OCI-LY7 (cell line): ENCODE results near the gene ELP4. TPM values are rescaled to one million over a fixed set of nuclear protein-coding genes. Genes with fewer than 3 reads are reported as not detected.

ENCODE experiments used
- BruUV-seq: library from RNA; stranded (reverse); fragments of 400-500 nt; replicated peaks from 2 replicates; lab custom pipeline; 2021; lab: Mats Ljungman, UMichigan
- CTCF ChIA-PET: fragments of 300-600 bp; sonication (Branson Sonifier 250); formaldehyde crosslinking; loops from one replicate; lab custom pipeline; 2022; ENCODE audit warnings: antibody characterized with exemption; ENCODE audit not compliant: unreplicated experiment; lab: Charles Lee
- POLR2A ChIA-PET: fragments of 300-600 bp; sonication (Branson Sonifier 250); formaldehyde crosslinking; loops from one replicate; lab custom pipeline; 2022; ENCODE audit warnings: antibody characterized with exemption; lab: Charles Lee
- DNase-seq: peaks from one replicate; pipeline ENCODE4 v3.0.0-alpha.2; 2015; ENCODE audit warnings: low spot score
- H2AFZ ChIP-seq: fragments of 200-600 bp; sonication (generic), shearing (Covaris generic); 2 replicates; pipeline ENCODE4 v1.6.1; 2014; ENCODE audit warnings: mild to moderate bottlenecking, antibody characterized with exemption, low read length, moderate library complexity
- H3K27ac ChIP-seq: fragments of 200-600 bp; sonication (generic); 2 replicates; pipeline ENCODE4 v1.5.1; 2014; ENCODE audit warnings: mixed run types, low read depth, mild to moderate bottlenecking, moderate library complexity, low read length, inconsistent platforms; ENCODE audit not compliant: poor library complexity, severe bottlenecking
- H3K36me3 ChIP-seq: fragments of 200-600 bp; sonication (generic); 2 replicates; pipeline ENCODE4 v1.6.1; 2014; ENCODE audit warnings: mild to moderate bottlenecking, antibody characterized with exemption, low read length, moderate library complexity, mixed read lengths; ENCODE audit not compliant: insufficient read depth
- H3K4me1 ChIP-seq: fragments of 200-600 bp; sonication (generic); 2 replicates; pipeline ENCODE4 v1.5.1; 2014; ENCODE audit warnings: mild to moderate bottlenecking, low read length; ENCODE audit not compliant: insufficient read depth, poor library complexity, severe bottlenecking
- H3K4me2 ChIP-seq: fragments of 200-600 bp; sonication (generic); 2 replicates; pipeline ENCODE4 v1.6.1; 2014; ENCODE audit warnings: mild to moderate bottlenecking, low read length
- H3K4me3 ChIP-seq: fragments of 200-600 bp; sonication (generic); 2 replicates; pipeline ENCODE4 v1.5.1; 2014; ENCODE audit warnings: mild to moderate bottlenecking, low read depth, low read length; ENCODE audit not compliant: poor library complexity, severe bottlenecking
- H3K79me2 ChIP-seq: fragments of 200-600 bp; sonication (generic); 2 replicates; pipeline ENCODE4 v1.6.1; 2016; ENCODE audit warnings: low read depth, mild to moderate bottlenecking, low read length, moderate library complexity, mixed read lengths; ENCODE audit not compliant: insufficient read depth
- H3K9me2 ChIP-seq: fragments of 200-600 bp; sonication (generic); 2 replicates; pipeline ENCODE4 v1.6.1; 2016; ENCODE audit warnings: mild to moderate bottlenecking, low read length, mixed read lengths; ENCODE audit not compliant: insufficient read depth
- H3K9me3 ChIP-seq: fragments of 200-600 bp; sonication (generic); 2 replicates; pipeline ENCODE4 v1.6.1; 2014; ENCODE audit warnings: mild to moderate bottlenecking, mixed run types, low read length, mixed read lengths
- H4K20me1 ChIP-seq: fragments of 200-600 bp; sonication (generic); 2 replicates; pipeline ENCODE4 v1.6.1; 2014; ENCODE audit warnings: mild to moderate bottlenecking, antibody characterized with exemption, low read length, moderate library complexity, mixed read lengths; ENCODE audit not compliant: insufficient read depth
- CTCF ChIP-seq: fragments of 200-600 bp; sonication (generic); conservative IDR thresholded peaks from 2 replicates; pipeline ENCODE4 v1.5.1; 2014; ENCODE audit warnings: mild to moderate bottlenecking, antibody characterized with exemption, low read length, moderate library complexity, mixed read lengths
- EZH2phosphoT487 ChIP-seq: fragments of 200-600 bp; sonication (generic); IDR thresholded peaks from 2 replicates; pipeline ENCODE4 v1.6.1; 2018; ENCODE audit warnings: low read depth, borderline replicate concordance, mild to moderate bottlenecking, mixed run types, antibody characterized with exemption, low read length, moderate library complexity, mixed read lengths
- intact Hi-C: fragments of 100-400 bp; cut with micrococcal nuclease; formaldehyde crosslinking; loops from one replicate; pipeline ENCODE4 v1.10.0; 2022; ENCODE audit not compliant: unreplicated experiment
- total RNA-seq, 2 experiments: library from RNA; depleted of rRNA in 1 of 2; stranded (reverse); fragments of >200 nt in 1 of 2; shearing (Covaris generic) in 1 of 2; gene quantifications; 2 replicates each; pipeline ENCODE4 v1.2.3, GENCODE V29; 2014 to 2022

ELP4 gene
- total RNA-seq, 2 experiments from 2014 or later: 27.6 to 32.7 TPM

- Histone ChIP-seq H3K4me1 (no peaks in the 10 kb centered on the region), H2AFZ (no peak overlapping the region), H3K36me3 (no peaks in the 10 kb centered on the region), H3K27ac (no peak overlapping the region), H4K20me1 (no peaks in the 10 kb centered on the region), H3K9me2 (no peaks in the 10 kb centered on the region), H3K4me3 (no peak overlapping the region), H3K79me2 (no peaks in the 10 kb centered on the region), H3K9me3 (no peaks in the 10 kb centered on the region), H3K4me2 (no peak overlapping the region)
- ChIA-PET CTCF (no interaction called here), POLR2A (interaction anchor here (0.7 kb wide), 1 partner anchor 528 kb away, joined by 3 read pairs; no protein-coding TSS in a partner anchor)
- BruUV-seq: no TSS peak
- intact Hi-C loops: no loop called here
- no peak for DNase-seq
- TF ChIP-seq EZH2phosphoT487: no peak
- no peak for TF ChIP-seq CTCF
Measured at GRCh38 chr11:31818425-31818755, 308.8 kb downstream of the ELP4 start.

- no peak overlapping the region for H3K4me2 ChIP-seq
- no peaks in the 10 kb centered on the region for H3K9me3 ChIP-seq
- CTCF ChIA-PET: no interaction called here
- no peak overlapping the region for H3K27ac ChIP-seq
- no peaks in the 10 kb centered on the region for H4K20me1 ChIP-seq
- POLR2A ChIA-PET: interaction anchor here (0.7 kb wide), 1 partner anchor 529 kb away, joined by 3 read pairs; no protein-coding TSS in a partner anchor
- no TSS peak for BruUV-seq
- intact Hi-C loops: no loop called here
- no peaks in the 10 kb centered on the region for H3K9me2 ChIP-seq
- H3K36me3 ChIP-seq: no peaks in the 10 kb centered on the region
- no peak for TF ChIP-seq CTCF
- H2AFZ ChIP-seq: no peak overlapping the region
- DNase-seq: no peak
- H3K4me3 ChIP-seq: no peak overlapping the region
- no peaks in the 10 kb centered on the region for H3K4me1 ChIP-seq
- no peaks in the 10 kb centered on the region for H3K79me2 ChIP-seq
Measured at GRCh38 chr11:31818874-31819331, 309.3 kb downstream of the ELP4 start.

GRCh38 chr11:31819621-31820437 is 310.3 kb downstream of the ELP4 start:
- Histone ChIP-seq H4K20me1 (no peaks in the 10 kb centered on the region), H3K9me3 (no peaks in the 10 kb centered on the region), H3K79me2 (no peaks in the 10 kb centered on the region), H3K36me3 (no peaks in the 10 kb centered on the region), H3K4me3 (no peak overlapping the region), H3K9me2 (no peaks in the 10 kb centered on the region), H2AFZ (no peak overlapping the region), H3K4me1 (no peaks in the 10 kb centered on the region), H3K4me2 (no peak overlapping the region), H3K27ac (no peak overlapping the region)
- ChIA-PET CTCF (interaction anchor here (0.6 kb wide), 1 partner anchor 187 kb away, joined by 3 read pairs; no protein-coding TSS in a partner anchor), POLR2A (no interaction called here)
- intact Hi-C loops: no loop called here
- BruUV-seq: no TSS peak
- no peak for DNase-seq
- TF ChIP-seq CTCF: no peak
- TF ChIP-seq EZH2phosphoT487: no peak
